Calu3 (cell line): Measurements from ENCODE around the gene CDK5R2. TPM values are rescaled to one million over a fixed set of nuclear protein-coding genes. Genes with fewer than 3 reads are reported as not detected.

Experiments used
- BruUV-seq: library from RNA; stranded (reverse); fragments of 400-500 nt; replicated peaks from 2 replicates; lab custom pipeline; 2021; lab: Mats Ljungman, UMichigan
- CTCF ChIA-PET: fragments of 300-600 bp; sonication (Branson Sonifier 250); formaldehyde crosslinking; loops from one replicate; lab custom pipeline; 2022; ENCODE audit warnings: antibody characterized with exemption; lab: Charles Lee
- DNase-seq: peaks from one replicate; pipeline ENCODE4 v3.0.0; 2022
- H3K27ac Mint-ChIP-seq: one replicate; pipeline ENCODE4 v1.8.0; 2022; ENCODE audit warnings: mixed read lengths; ENCODE audit not compliant: unreplicated experiment
- H3K27me3 Mint-ChIP-seq: one replicate; pipeline ENCODE4 v1.8.0; 2022; ENCODE audit warnings: mixed read lengths; ENCODE audit not compliant: unreplicated experiment
- H3K36me3 Mint-ChIP-seq: one replicate; pipeline ENCODE4 v1.8.0; 2022; ENCODE audit warnings: mild to moderate bottlenecking, moderate library complexity, mixed read lengths; ENCODE audit not compliant: insufficient read depth, unreplicated experiment
- H3K4me1 Mint-ChIP-seq: one replicate; pipeline ENCODE4 v1.8.0; 2022; ENCODE audit warnings: mild to moderate bottlenecking, low read depth, mixed read lengths; ENCODE audit not compliant: unreplicated experiment
- H3K4me3 Mint-ChIP-seq: one replicate; pipeline ENCODE4 v1.8.0; 2022; ENCODE audit warnings: mild to moderate bottlenecking, low read depth, moderate library complexity, mixed read lengths; ENCODE audit not compliant: unreplicated experiment
- H3K9me3 Mint-ChIP-seq: one replicate; pipeline ENCODE4 v1.8.0; 2022; ENCODE audit warnings: low read depth, mixed read lengths; ENCODE audit not compliant: unreplicated experiment
- CTCF ChIP-seq: fragments of 200-600 bp; IDR thresholded peaks from one replicate; pipeline ENCODE4 v1.8.0; 2022; ENCODE audit warnings: antibody characterized with exemption; ENCODE audit not compliant: unreplicated experiment
- intact Hi-C: fragments of 100-400 bp; cut with micrococcal nuclease; formaldehyde crosslinking; loops from one replicate; pipeline ENCODE4 v1.10.0; 2022; ENCODE audit not compliant: unreplicated experiment
- total RNA-seq: library from RNA; stranded (reverse); gene quantifications from 2 replicates; pipeline ENCODE4 v1.2.3, GENCODE V29; 2022

Gene CDK5R2
- total RNA-seq, 1 experiment from 2014 or later, result 0.59 TPM

- CTCF ChIA-PET, result interaction anchor here (1.0 to 1.6 kb wide), 2 partner anchors 17 to 64 kb away, joined by 3 to 6 read pairs; no protein-coding TSS in a partner anchor
- no TSS peak for BruUV-seq
- H3K9me3 Mint-ChIP-seq, result no peaks in the 10 kb centered on the region
- H3K4me3 Mint-ChIP-seq, result peak overlapping the region; percentile 10
- TF ChIP-seq CTCF, result no peak
- H3K27me3 Mint-ChIP-seq, result peaks cover 54% of the 10 kb centered on the region
- H3K27ac Mint-ChIP-seq, result peak overlapping the region; percentile 52
- peaks cover 24% of the 10 kb centered on the region for H3K36me3 Mint-ChIP-seq
- intact Hi-C loops, result no loop called here
- peaks cover 17% of the 10 kb centered on the region for H3K4me1 Mint-ChIP-seq
- DNase-seq, result peak; percentile 80
These were observed 3.5 kb downstream of the CDK5R2 start for GRCh38 chr2:218962859-218963492.

- intact Hi-C loops, result no loop called here
- Mint-ChIP-seq H3K4me3 (peak overlapping the region; percentile 10), H3K36me3 (peaks cover 24% of the 10 kb centered on the region), H3K27me3 (peaks cover 56% of the 10 kb centered on the region), H3K9me3 (no peaks in the 10 kb centered on the region), H3K27ac (peak overlapping the region; percentile 52), H3K4me1 (peaks cover 13% of the 10 kb centered on the region)
- CTCF ChIA-PET, result interaction anchor here (1.0 to 1.6 kb wide), 2 partner anchors 16 to 65 kb away, joined by 3 to 6 read pairs; no protein-coding TSS in a partner anchor
- TF ChIP-seq CTCF, result no peak
- BruUV-seq, result no TSS peak
- no peak for DNase-seq
These were observed 4.1 kb downstream of the CDK5R2 start for GRCh38 chr2:218963601-218964000.

- no peaks in the 10 kb centered on the region for H3K9me3 Mint-ChIP-seq
- H3K4me3 Mint-ChIP-seq, result peak overlapping the region; percentile 10
- intact Hi-C loops, result no loop called here
- BruUV-seq, result no TSS peak
- H3K27ac Mint-ChIP-seq, result peak overlapping the region; percentile 52
- CTCF ChIA-PET, result interaction anchor here (1.6 kb wide), 1 partner anchor 16 kb away, joined by 6 read pairs; no protein-coding TSS in a partner anchor
- peaks cover 18% of the 10 kb centered on the region for H3K36me3 Mint-ChIP-seq
- DNase-seq, result no peak
- TF ChIP-seq CTCF, result no peak
- H3K27me3 Mint-ChIP-seq, result peaks cover 62% of the 10 kb centered on the region
- peaks cover 13% of the 10 kb centered on the region for H3K4me1 Mint-ChIP-seq
These were observed 4.7 kb downstream of the CDK5R2 start for GRCh38 chr2:218964041-218964771.

- intact Hi-C loops, result no loop called here
- Mint-ChIP-seq H3K36me3 (no peaks in the 10 kb centered on the region), H3K4me3 (no peak overlapping the region), H3K4me1 (no peaks in the 10 kb centered on the region), H3K27me3 (peaks cover 65% of the 10 kb centered on the region), H3K27ac (no peak overlapping the region), H3K9me3 (no peaks in the 10 kb centered on the region)
- BruUV-seq, result no TSS peak
- DNase-seq, result no peak
- CTCF ChIA-PET, result no interaction called here
- no peak for TF ChIP-seq CTCF
These were observed 11.4 kb downstream of the CDK5R2 start for GRCh38 chr2:218970894-218971293.
